IPS-NIHi7 (cell line): Measurements from ENCODE around the gene OR2L5.

Experiments used
- DNase-seq: peaks from one replicate; pipeline ENCODE4 v3.0.0; 2012; ENCODE audit warnings: mixed read lengths; ENCODE audit errors: extremely low spot score

Gene OR2L5

GRCh38 chr1:248013229-248013710 lies at the start of gene OR2L5:
Gene OR2L5, plus strand, starts transcription at chr1:248013660. Its CDS starts 8,288 bp downstream, at chr1:248021948.
- no peak for DNase-seq

GRCh38 chr1:247964933-247965332 lies 48.5 kb upstream of the OR2L5 start, which contains the start of gene OR2AK2:
Gene OR2AK2, plus strand, starts transcription at chr1:247965233. Its CDS starts 144 bp downstream, at chr1:247965377.
- no peak for DNase-seq

- DNase-seq, result no peak
Observed at GRCh38 chr1:247966532-247967204, 46.8 kb upstream of the OR2L5 start.

GRCh38 chr1:247992986-247993385 lies 20.5 kb upstream of the OR2L5 start:
- no peak for DNase-seq

GRCh38 chr1:247998811-247999210 lies 14.6 kb upstream of the OR2L5 start:
- no peak for DNase-seq

GRCh38 chr1:248000169-248000568 lies 13.3 kb upstream of the OR2L5 start:
- DNase-seq, result no peak

- DNase-seq, result no peak
Observed at GRCh38 chr1:248007778-248008177, 5.7 kb upstream of the OR2L5 start.

- no peak for DNase-seq
Observed at GRCh38 chr1:248009681-248010080, 3.8 kb upstream of the OR2L5 start.

- no peak for DNase-seq
Observed at GRCh38 chr1:248015803-248016202, 2.3 kb downstream of the OR2L5 start.

GRCh38 chr1:248029770-248030169 lies 16.3 kb downstream of the OR2L5 start, which contains the start of gene OR2L2:
Gene OR2L2, plus strand, starts transcription at chr1:248030070. Its CDS starts 8,198 bp downstream, at chr1:248038268.
- no peak for DNase-seq

GRCh38 chr1:248045209-248045608 lies 31.7 kb downstream of the OR2L5 start:
- no peak for DNase-seq

- DNase-seq, result no peak
Observed at GRCh38 chr1:248046536-248046935, 33.1 kb downstream of the OR2L5 start, which contains the start of gene OR2L3. Gene OR2L3, plus strand, starts transcription at chr1:248046836. Its CDS starts 13,846 bp downstream, at chr1:248060682.

GRCh38 chr1:248047008-248047407 lies 33.5 kb downstream of the OR2L5 start:
- no peak for DNase-seq

- DNase-seq, result no peak
Observed at GRCh38 chr1:248054671-248055070, 41.2 kb downstream of the OR2L5 start.

- no peak for DNase-seq
Observed at GRCh38 chr1:248055261-248055660, 41.8 kb downstream of the OR2L5 start.

- DNase-seq, result no peak
Observed at GRCh38 chr1:248065071-248065470, 51.6 kb downstream of the OR2L5 start.

GRCh38 chr1:248065604-248066003 lies 52.1 kb downstream of the OR2L5 start:
- DNase-seq, result no peak
